PC-9 (cell line): Measurements from ENCODE around the gene TMEM215.

Source experiments
- CTCF ChIP-seq: fragments of 200-600 bp; sonication (generic); conservative IDR thresholded peaks from 2 replicates; pipeline ENCODE4 v1.6.1; 2017; ENCODE audit warnings: mixed run types, antibody characterized with exemption, mild to moderate bottlenecking, moderate library complexity
- EZH2 ChIP-seq: fragments of 200-600 bp; sonication (generic); IDR thresholded peaks from 2 replicates; pipeline ENCODE4 v1.8.0; 2017; ENCODE audit warnings: antibody characterized with exemption, low read depth

- TF ChIP-seq CTCF (no peak), EZH2 (no peak)
These were observed 49.0 kb downstream of the TMEM215 start for GRCh38 chr9:32832346-32832745.
